A673 (cell line): Measurements from ENCODE around the gene MATR3.

Experiments
- EZH2 ChIP-seq: fragments of 200-600 bp; sonication (generic); IDR thresholded peaks from 2 replicates; pipeline ENCODE4 v1.6.1; 2017; ENCODE audit warnings: borderline replicate concordance, low read depth, mild to moderate bottlenecking, mixed read lengths, antibody characterized with exemption, low read length; ENCODE audit not compliant: poor library complexity, severe bottlenecking
- TF ChIP-seq, protein P1 (sequence below): fragments of 300-800, 200-600 bp; sonication (generic); conservative IDR thresholded peaks from 2 replicates; pipeline ENCODE4 v1.5.1; 2017; ENCODE audit warnings: low read depth, mild to moderate bottlenecking, antibody characterized with exemption, low read length, moderate library complexity, mixed read lengths

DNA sequence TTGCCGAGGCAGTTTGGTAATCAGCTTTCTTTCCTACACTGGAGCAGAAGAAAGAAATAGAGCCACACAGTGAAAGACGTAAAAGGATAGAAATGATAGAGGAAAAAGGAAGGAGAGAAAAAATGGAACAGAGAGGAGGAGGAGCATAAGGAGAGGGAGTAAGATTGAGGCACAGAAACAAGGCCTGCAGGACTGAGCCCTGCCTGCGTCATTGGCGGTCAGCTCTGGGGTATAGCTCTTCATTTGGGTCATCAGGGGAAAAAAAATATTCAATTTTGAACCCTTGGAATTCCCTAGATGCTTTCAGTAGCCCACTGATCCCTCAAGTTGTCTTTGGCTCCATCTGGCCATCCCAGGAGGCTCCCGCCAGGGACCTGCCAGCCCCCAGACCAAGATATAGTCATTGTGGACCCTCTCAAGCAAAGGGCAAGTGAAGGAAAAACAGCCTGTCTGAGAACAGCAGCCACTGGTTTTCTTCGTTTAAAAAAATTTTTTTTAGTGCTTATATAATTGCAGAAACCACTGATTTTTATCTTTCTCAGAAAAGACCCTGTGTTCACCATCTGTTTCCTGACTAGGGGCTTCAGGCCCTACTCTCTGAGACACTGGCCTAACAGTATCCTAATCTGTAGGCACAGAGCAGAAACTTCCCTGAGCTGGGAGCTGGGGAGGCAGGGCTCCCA lies 31.3 kb upstream of the MATR3 start:
- TF ChIP-seq, protein P1, sequence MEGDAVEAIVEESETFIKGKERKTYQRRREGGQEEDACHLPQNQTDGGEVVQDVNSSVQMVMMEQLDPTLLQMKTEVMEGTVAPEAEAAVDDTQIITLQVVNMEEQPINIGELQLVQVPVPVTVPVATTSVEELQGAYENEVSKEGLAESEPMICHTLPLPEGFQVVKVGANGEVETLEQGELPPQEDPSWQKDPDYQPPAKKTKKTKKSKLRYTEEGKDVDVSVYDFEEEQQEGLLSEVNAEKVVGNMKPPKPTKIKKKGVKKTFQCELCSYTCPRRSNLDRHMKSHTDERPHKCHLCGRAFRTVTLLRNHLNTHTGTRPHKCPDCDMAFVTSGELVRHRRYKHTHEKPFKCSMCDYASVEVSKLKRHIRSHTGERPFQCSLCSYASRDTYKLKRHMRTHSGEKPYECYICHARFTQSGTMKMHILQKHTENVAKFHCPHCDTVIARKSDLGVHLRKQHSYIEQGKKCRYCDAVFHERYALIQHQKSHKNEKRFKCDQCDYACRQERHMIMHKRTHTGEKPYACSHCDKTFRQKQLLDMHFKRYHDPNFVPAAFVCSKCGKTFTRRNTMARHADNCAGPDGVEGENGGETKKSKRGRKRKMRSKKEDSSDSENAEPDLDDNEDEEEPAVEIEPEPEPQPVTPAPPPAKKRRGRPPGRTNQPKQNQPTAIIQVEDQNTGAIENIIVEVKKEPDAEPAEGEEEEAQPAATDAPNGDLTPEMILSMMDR, result no peak
- no peak for TF ChIP-seq EZH2
